Stimulated activated CD4-positive, alpha-beta T cell treated with anti-CD3 and anti-CD28 coated beads, Interleukin-12 subunit alpha, Interleukin-12 subunit beta, amount 100 ng/mL, for 4 hours (primary cell): ENCODE results near the gene ANP32D.
"Not testable (repeated sequence)": the region's sequence is repeated elsewhere in the genome, so short reads cannot be mapped to it uniquely, and the experiment has no call there.

Experiments used
- DNase-seq: peaks from one replicate; pipeline ENCODE4 v3.0.0-alpha.2; 2020

ANP32D gene

GRCh38 chr12:48472259-48472658 is at the start of gene ANP32D:
Gene ANP32D (plus strand): TSS chr12:48472559. CDS start chr12:48472665, 106 bp downstream.
- no peak for DNase-seq

GRCh38 chr12:48423171-48423570 is 49.2 kb upstream of the ANP32D start:
- no peak for DNase-seq

GRCh38 chr12:48424644-48425043 is 47.7 kb upstream of the ANP32D start:
- DNase-seq = no peak

- DNase-seq = not testable (repeated sequence)
Observed at GRCh38 chr12:48434016-48434415, 38.3 kb upstream of the ANP32D start.

GRCh38 chr12:48441069-48441468 is 31.3 kb upstream of the ANP32D start:
- DNase-seq = no peak

GRCh38 chr12:48442179-48442847 is 30.0 kb upstream of the ANP32D start:
- DNase-seq = no peak

GRCh38 chr12:48445538-48445937 is 26.8 kb upstream of the ANP32D start:
- DNase-seq = no peak

- DNase-seq = no peak
Observed at GRCh38 chr12:48446161-48446776, 26.1 kb upstream of the ANP32D start.

GRCh38 chr12:48447755-48448154 is 24.6 kb upstream of the ANP32D start:
- no peak for DNase-seq

- no peak for DNase-seq
Observed at GRCh38 chr12:48451372-48451771, 21.0 kb upstream of the ANP32D start.

GRCh38 chr12:48452961-48453360 is 19.4 kb upstream of the ANP32D start:
- DNase-seq = not testable (repeated sequence)

GRCh38 chr12:48454667-48455066 is 17.7 kb upstream of the ANP32D start:
- no peak for DNase-seq

- DNase-seq = no peak
Observed at GRCh38 chr12:48455116-48455515, 17.2 kb upstream of the ANP32D start.

- DNase-seq = no peak
Observed at GRCh38 chr12:48459259-48459658, 13.1 kb upstream of the ANP32D start.

- DNase-seq = not testable (repeated sequence)
Observed at GRCh38 chr12:48469027-48469426, 3.3 kb upstream of the ANP32D start.

GRCh38 chr12:48473061-48473460 is 702 bp downstream of the ANP32D start:
- no peak for DNase-seq

- not testable (repeated sequence) for DNase-seq
Observed at GRCh38 chr12:48474497-48474896, 2.1 kb downstream of the ANP32D start.

- DNase-seq = no peak
Observed at GRCh38 chr12:48482198-48482597, 9.8 kb downstream of the ANP32D start, which contains the start of gene C12orf54. Gene C12orf54 (plus strand): TSS chr12:48482498. CDS start chr12:48483297, 799 bp downstream.

- DNase-seq = no peak
Observed at GRCh38 chr12:48482930-48483329, 10.6 kb downstream of the ANP32D start.

GRCh38 chr12:48486261-48486660 is 13.9 kb downstream of the ANP32D start:
- DNase-seq = no peak

GRCh38 chr12:48486679-48487078 is 14.3 kb downstream of the ANP32D start:
- no peak for DNase-seq

- DNase-seq = no peak
Observed at GRCh38 chr12:48489012-48489411, 16.7 kb downstream of the ANP32D start.

- DNase-seq = not testable (repeated sequence)
Observed at GRCh38 chr12:48489456-48489855, 17.1 kb downstream of the ANP32D start.

GRCh38 chr12:48500281-48500680 is 27.9 kb downstream of the ANP32D start:
- not testable (repeated sequence) for DNase-seq

- not testable (repeated sequence) for DNase-seq
Observed at GRCh38 chr12:48506836-48507235, 34.5 kb downstream of the ANP32D start.
